Osteoblast (primary cell): ENCODE data around the gene CETP. TPM values are rescaled to one million over a fixed set of nuclear protein-coding genes. Genes with fewer than 3 reads are reported as not detected.

Experiments used
- DNase-seq: peaks from one replicate; pipeline ENCODE4 v3.0.0; 2011; ENCODE audit warnings: low spot score, mixed read lengths; ENCODE audit not compliant: insufficient read length; ENCODE audit errors: missing footprints
- H2AFZ ChIP-seq: 2 replicates; pipeline ENCODE4 v1.6.0; 2011; ENCODE audit warnings: mild to moderate bottlenecking, low read length
- H3K27ac ChIP-seq: 2 replicates; pipeline ENCODE4 v1.5.1; 2011; ENCODE audit warnings: mild to moderate bottlenecking, low read depth, low read length, moderate library complexity
- H3K27me3 ChIP-seq: 2 replicates; pipeline ENCODE4 v1.6.0; 2012; ENCODE audit warnings: mild to moderate bottlenecking, control low read depth, inconsistent platforms, low read length, moderate library complexity; ENCODE audit not compliant: insufficient read depth
- H3K36me3 ChIP-seq: 2 replicates; pipeline ENCODE4 v1.5.1; 2011; ENCODE audit warnings: mild to moderate bottlenecking, low read length, control low read depth, moderate library complexity; ENCODE audit not compliant: insufficient read depth
- H3K4me1 ChIP-seq: 2 replicates; pipeline ENCODE4 v1.5.1; 2011; ENCODE audit warnings: mild to moderate bottlenecking, low read length, control low read depth, moderate library complexity; ENCODE audit not compliant: insufficient read depth
- H3K4me2 ChIP-seq: 2 replicates; pipeline ENCODE4 v1.6.0; 2011; ENCODE audit warnings: mild to moderate bottlenecking, low read length; ENCODE audit not compliant: insufficient read depth
- H3K4me3 ChIP-seq: fragments of 200-600 bp; sonication (generic); 3 replicates; pipeline ENCODE4 v1.5.1; 2012; ENCODE audit warnings: mild to moderate bottlenecking, low read length, inconsistent platforms; ENCODE audit not compliant: insufficient read depth
- H3K79me2 ChIP-seq: 2 replicates; pipeline ENCODE4 v1.6.0; 2012; ENCODE audit warnings: mild to moderate bottlenecking, low read length, control low read depth, inconsistent platforms; ENCODE audit not compliant: insufficient read depth
- H3K9me3 ChIP-seq: 2 replicates; pipeline ENCODE4 v1.5.1; 2011; ENCODE audit warnings: low read depth, low read length, control low read depth
- H4K20me1 ChIP-seq: 2 replicates; pipeline ENCODE4 v1.6.0; 2012; ENCODE audit warnings: mild to moderate bottlenecking, low read length, control low read depth; ENCODE audit not compliant: insufficient read depth
- total RNA-seq: library from RNA; depleted of rRNA; stranded (reverse); fragments of >200 nt; gene quantifications from 2 replicates; pipeline ENCODE4 v1.2.3, GENCODE V29; 2012
- TF ChIP-seq, protein P1 (sequence below): IDR thresholded peaks from 2 replicates; pipeline ENCODE4 v1.5.1; 2011; ENCODE audit warnings: mild to moderate bottlenecking, low read depth, low read length, moderate library complexity; ENCODE audit errors: extremely low read depth

CETP gene
- total RNA-seq, 1 donor = not detected

DNA sequence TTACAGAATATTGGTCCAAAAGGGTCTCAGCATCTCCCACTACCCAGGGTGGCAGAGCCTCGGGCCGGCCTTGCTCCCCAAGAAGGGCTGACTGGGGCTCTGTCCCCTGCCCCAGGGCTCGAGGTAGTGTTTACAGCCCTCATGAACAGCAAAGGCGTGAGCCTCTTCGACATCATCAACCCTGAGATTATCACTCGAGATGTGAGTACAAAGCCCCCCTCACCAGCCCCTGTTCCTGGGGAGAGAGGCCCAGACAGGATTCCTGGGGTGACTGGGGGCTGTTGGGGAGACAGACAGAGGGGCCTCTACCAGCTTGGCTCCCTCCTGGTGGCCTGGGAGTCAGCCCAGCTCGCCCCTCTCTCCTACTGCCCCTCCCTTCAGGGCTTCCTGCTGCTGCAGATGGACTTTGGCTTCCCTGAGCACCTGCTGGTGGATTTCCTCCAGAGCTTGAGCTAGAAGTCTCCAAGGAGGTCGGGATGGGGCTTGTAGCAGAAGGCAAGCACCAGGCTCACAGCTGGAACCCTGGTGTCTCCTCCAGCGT is 21.5 kb downstream of the CETP start:
- peaks cover 20% of the 10 kb centered on the region for H3K4me1 ChIP-seq
- H3K79me2 ChIP-seq = peaks cover 5% of the 10 kb centered on the region
- no peaks in the 10 kb centered on the region for H4K20me1 ChIP-seq
- no peaks in the 10 kb centered on the region for H3K27me3 ChIP-seq
- DNase-seq = peak; percentile 48
- H3K4me3 ChIP-seq = no peak overlapping the region
- TF ChIP-seq, protein P1, sequence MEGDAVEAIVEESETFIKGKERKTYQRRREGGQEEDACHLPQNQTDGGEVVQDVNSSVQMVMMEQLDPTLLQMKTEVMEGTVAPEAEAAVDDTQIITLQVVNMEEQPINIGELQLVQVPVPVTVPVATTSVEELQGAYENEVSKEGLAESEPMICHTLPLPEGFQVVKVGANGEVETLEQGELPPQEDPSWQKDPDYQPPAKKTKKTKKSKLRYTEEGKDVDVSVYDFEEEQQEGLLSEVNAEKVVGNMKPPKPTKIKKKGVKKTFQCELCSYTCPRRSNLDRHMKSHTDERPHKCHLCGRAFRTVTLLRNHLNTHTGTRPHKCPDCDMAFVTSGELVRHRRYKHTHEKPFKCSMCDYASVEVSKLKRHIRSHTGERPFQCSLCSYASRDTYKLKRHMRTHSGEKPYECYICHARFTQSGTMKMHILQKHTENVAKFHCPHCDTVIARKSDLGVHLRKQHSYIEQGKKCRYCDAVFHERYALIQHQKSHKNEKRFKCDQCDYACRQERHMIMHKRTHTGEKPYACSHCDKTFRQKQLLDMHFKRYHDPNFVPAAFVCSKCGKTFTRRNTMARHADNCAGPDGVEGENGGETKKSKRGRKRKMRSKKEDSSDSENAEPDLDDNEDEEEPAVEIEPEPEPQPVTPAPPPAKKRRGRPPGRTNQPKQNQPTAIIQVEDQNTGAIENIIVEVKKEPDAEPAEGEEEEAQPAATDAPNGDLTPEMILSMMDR = no peak
- H2AFZ ChIP-seq = no peak overlapping the region
- no peak overlapping the region for H3K4me2 ChIP-seq
- no peak overlapping the region for H3K27ac ChIP-seq
- H3K36me3 ChIP-seq = no peaks in the 10 kb centered on the region
- no peaks in the 10 kb centered on the region for H3K9me3 ChIP-seq

DNA sequence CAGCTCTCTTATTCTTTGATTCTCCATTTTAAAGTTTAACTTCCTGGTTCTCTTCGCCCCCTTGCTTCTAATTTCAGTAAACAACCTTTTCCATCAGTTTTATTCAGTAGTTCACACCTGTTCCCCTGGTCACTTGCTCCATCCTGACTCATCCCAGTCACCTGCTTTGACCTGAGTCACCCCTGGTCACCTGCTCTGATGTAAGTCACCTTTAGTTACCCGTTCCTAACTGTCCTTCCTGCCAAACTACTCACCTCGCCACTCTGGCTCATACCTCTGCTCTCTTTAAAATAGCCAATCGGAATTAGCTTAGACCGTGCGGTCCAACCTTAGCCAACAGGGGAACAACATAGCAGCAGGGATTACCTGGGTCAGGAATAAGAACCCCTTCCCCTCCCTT is 22.9 kb downstream of the CETP start:
- TF ChIP-seq, protein P1 = no peak
- peaks cover 30% of the 10 kb centered on the region for H3K4me1 ChIP-seq
- H3K27me3 ChIP-seq = no peaks in the 10 kb centered on the region
- no peaks in the 10 kb centered on the region for H3K9me3 ChIP-seq
- no peak overlapping the region for H3K4me2 ChIP-seq
- H3K4me3 ChIP-seq = no peak overlapping the region
- no peak overlapping the region for H2AFZ ChIP-seq
- peaks cover 17% of the 10 kb centered on the region for H3K79me2 ChIP-seq
- H3K36me3 ChIP-seq = no peaks in the 10 kb centered on the region
- DNase-seq = no peak
- no peaks in the 10 kb centered on the region for H4K20me1 ChIP-seq
- no peak overlapping the region for H3K27ac ChIP-seq

DNA sequence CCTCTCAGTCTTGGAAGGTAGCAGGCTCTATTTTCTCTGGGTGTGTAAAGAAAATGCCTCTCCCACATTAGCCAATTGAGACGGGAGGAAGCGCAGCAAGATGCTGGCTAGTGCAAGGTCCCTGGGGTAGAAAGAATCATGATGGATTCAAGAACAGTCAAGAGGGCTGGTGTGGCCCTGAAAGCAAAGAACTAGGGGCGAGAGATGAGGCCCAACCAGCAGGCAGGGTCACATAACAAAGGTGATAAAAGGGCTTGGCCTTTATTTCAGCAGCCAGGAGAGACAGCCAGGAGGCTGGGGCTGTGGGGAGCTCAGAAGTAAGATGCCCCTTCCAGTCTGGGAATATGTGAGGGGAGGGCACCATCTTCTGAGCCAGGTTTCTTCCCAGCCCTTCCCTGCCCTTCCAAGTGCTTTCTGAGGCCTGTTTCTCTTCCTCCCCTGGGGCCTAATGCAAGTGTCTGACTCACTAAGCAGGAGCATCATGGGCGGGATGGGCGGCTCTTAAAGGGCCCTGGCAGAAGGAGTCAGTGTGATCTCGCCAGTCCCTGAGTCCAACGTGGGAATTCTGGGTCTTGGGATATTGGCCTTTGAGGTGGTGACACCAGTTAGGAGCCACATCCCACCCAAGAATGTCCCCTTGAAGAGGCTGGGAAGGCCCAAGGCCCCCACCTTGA is 23.7 kb downstream of the CETP start:
- H2AFZ ChIP-seq = peak overlapping the region; percentile 69
- TF ChIP-seq, protein P1 = no peak
- no peaks in the 10 kb centered on the region for H3K27me3 ChIP-seq
- peak overlapping the region; percentile 52 for H3K27ac ChIP-seq
- no peaks in the 10 kb centered on the region for H3K36me3 ChIP-seq
- H3K4me3 ChIP-seq = no peak overlapping the region
- H3K79me2 ChIP-seq = peaks cover 24% of the 10 kb centered on the region
- no peaks in the 10 kb centered on the region for H3K9me3 ChIP-seq
- DNase-seq = peak; percentile 98
- H3K4me2 ChIP-seq = peak overlapping the region; percentile 44
- peaks cover 36% of the 10 kb centered on the region for H3K4me1 ChIP-seq
- no peaks in the 10 kb centered on the region for H4K20me1 ChIP-seq

DNA sequence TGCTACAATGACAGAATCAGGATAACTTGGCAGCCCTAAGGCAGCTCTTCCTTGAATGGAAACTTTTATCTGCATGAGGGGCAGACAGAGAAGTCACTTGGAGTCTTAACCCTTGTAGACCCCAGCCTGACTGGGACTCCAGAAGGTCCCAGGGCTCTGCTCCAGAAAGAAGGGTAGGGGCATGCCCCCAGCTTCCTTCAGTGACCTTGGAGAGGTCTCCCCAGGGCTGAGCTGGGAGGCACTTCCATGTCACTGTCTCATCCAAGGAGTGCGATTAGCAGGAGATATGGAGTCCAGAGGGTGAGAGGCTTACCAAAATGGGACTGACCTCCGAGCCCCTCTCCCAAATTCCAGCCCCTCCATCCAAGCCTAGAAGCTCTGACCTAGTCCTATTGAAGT is 24.2 kb downstream of the CETP start:
- Histone ChIP-seq H3K9me3 (no peaks in the 10 kb centered on the region), H3K27ac (peak overlapping the region; percentile 52), H3K4me2 (peak overlapping the region; percentile 44), H4K20me1 (no peaks in the 10 kb centered on the region), H3K4me1 (peaks cover 42% of the 10 kb centered on the region), H3K4me3 (no peak overlapping the region), H3K79me2 (peaks cover 30% of the 10 kb centered on the region), H3K27me3 (no peaks in the 10 kb centered on the region), H2AFZ (peak overlapping the region; percentile 69), H3K36me3 (no peaks in the 10 kb centered on the region)
- TF ChIP-seq, protein P1 = no peak
- DNase-seq = peak; percentile 70
